Thyroid gland (tissue), 4 donors: ENCODE measurements around the gene NTMT2. TPM values are rescaled to one million over a fixed set of nuclear protein-coding genes. Genes with fewer than 3 reads are reported as not detected.

Source experiments
- DNase-seq, 2 donors: peaks; one replicate each; pipeline ENCODE4 v3.0.0-alpha.2; 2019
- H3K27ac ChIP-seq, 3 donors: fragments of 200-600 bp; sonication (generic); 1 replicate in 2 of 3; 2 replicates in 1 of 3; pipeline ENCODE4 v1.5.1; 2016 to 2019; ENCODE audit warnings: mild to moderate bottlenecking in 1 of 3, moderate library complexity in 1 of 3
- H3K27me3 ChIP-seq: fragments of 200-600 bp; sonication (generic); one replicate; pipeline ENCODE4 v1.5.1; 2019
- H3K36me3 ChIP-seq, 2 donors: fragments of 200-600 bp; sonication (generic); one replicate each; pipeline ENCODE4 v1.5.1; 2016 to 2019
- H3K4me1 ChIP-seq, 2 donors: fragments of 200-600 bp; sonication (generic); one replicate each; pipeline ENCODE4 v1.5.1; 2017 to 2019
- H3K4me3 ChIP-seq, 3 donors: fragments of 200-600 bp; sonication (generic); replicated peaks in 1 of 3; 1 replicate in 2 of 3; 2 replicates in 1 of 3; pipeline ENCODE4 v1.5.1; 2016; ENCODE audit warnings: mild to moderate bottlenecking in 1 of 3
- H3K9me3 ChIP-seq: fragments of 200-600 bp; sonication (generic); one replicate; pipeline ENCODE4 v1.5.1; 2017
- CTCF ChIP-seq, 6 experiments: fragments of 200-600 bp in 3 of 6; fragments of 450-650 bp in 3 of 6; sonication (generic) in 3 of 6; IDR thresholded peaks; one replicate each; pipeline ENCODE4 v1.5.1; 2016 to 2019; ENCODE audit warnings: antibody characterized with exemption in 6 of 6, mild to moderate bottlenecking in 2 of 6, inconsistent platforms in 1 of 6, moderate library complexity in 1 of 6
- POLR2A ChIP-seq, 2 donors: fragments of 450-650 bp; IDR thresholded peaks; one replicate each; pipeline ENCODE4 v1.6.1; 2017; ENCODE audit warnings: antibody characterized with exemption in 2 of 2, mild to moderate bottlenecking in 2 of 2, moderate library complexity in 1 of 2
- WGBS, 2 donors: methylation state at CpG; one replicate each; pipeline ENCODE4 v1.1.5; 2017; 5-methylcytosine and 5-hydroxymethylcytosine counted together
- intact Hi-C: fragments of 100-400 bp; cut with DNase I; formaldehyde crosslinking; loops from one replicate; pipeline ENCODE4 v1.15.1; 2023
- total RNA-seq, 4 donors: library from RNA; depleted of rRNA; stranded (reverse); fragments of >200 nt; gene quantifications; one replicate each; pipeline ENCODE4 v1.2.3, GENCODE V29; 2016

NTMT2 gene
- total RNA-seq, 4 donors from 2014 or later: not detected

- no peaks in the 10 kb centered on the region for H3K9me3 ChIP-seq
- no peak overlapping the region for H3K4me3 ChIP-seq
- H3K36me3 ChIP-seq: no peaks in the 10 kb centered on the region
- no peak for TF ChIP-seq CTCF (IDR thresholded peaks at IDR 0.05)
- no peak for TF ChIP-seq POLR2A (IDR thresholded peaks at IDR 0.05)
- H3K27me3 ChIP-seq: no peaks in the 10 kb centered on the region
- H3K27ac ChIP-seq: no peak overlapping the region
- no peaks in the 10 kb centered on the region for H3K4me1 ChIP-seq
- 91 to 95% methylated on average over 1 of the region's 1 CpG for WGBS, 2 donors
- DNase-seq: no peak
- intact Hi-C loops: no loop called here
These were observed 9.3 kb downstream of the NTMT2 start for GRCh38 chr1:170155055-170155454.

- DNase-seq: no peak
- Histone ChIP-seq H3K27me3 (no peaks in the 10 kb centered on the region), H3K4me3 (no peak overlapping the region), H3K36me3 (no peaks in the 10 kb centered on the region), H3K27ac (no peak overlapping the region), H3K4me1 (no peaks in the 10 kb centered on the region), H3K9me3 (no peaks in the 10 kb centered on the region)
- no peak for TF ChIP-seq POLR2A (IDR thresholded peaks at IDR 0.05)
- no peak for TF ChIP-seq CTCF (IDR thresholded peaks at IDR 0.05)
- intact Hi-C loops: no loop called here
- 78 to 84% methylated on average over 2 of the region's 2 CpGs for WGBS, 2 donors
These were observed 10.8 kb downstream of the NTMT2 start for GRCh38 chr1:170156594-170156993.

GRCh38 chr1:170157820-170158219 is 12.1 kb downstream of the NTMT2 start:
- H3K4me3 ChIP-seq: no peak overlapping the region
- 88 to 93% methylated on average over 2 of the region's 2 CpGs for WGBS, 2 donors
- no peaks in the 10 kb centered on the region for H3K4me1 ChIP-seq
- H3K27me3 ChIP-seq: no peaks in the 10 kb centered on the region
- intact Hi-C loops: no loop called here
- H3K27ac ChIP-seq: no peak overlapping the region
- H3K9me3 ChIP-seq: no peaks in the 10 kb centered on the region
- DNase-seq: no peak
- TF ChIP-seq CTCF (IDR thresholded peaks at IDR 0.05) (no peak), POLR2A (IDR thresholded peaks at IDR 0.05) (no peak)
- H3K36me3 ChIP-seq: no peaks in the 10 kb centered on the region

GRCh38 chr1:170162459-170163246 is 16.9 kb downstream of the NTMT2 start:
- 59 to 66% methylated on average over 8 of the region's 8 CpGs for WGBS, 2 donors
- Histone ChIP-seq H3K27ac (no peak overlapping the region), H3K27me3 (no peaks in the 10 kb centered on the region), H3K36me3 (no peaks in the 10 kb centered on the region), H3K9me3 (no peaks in the 10 kb centered on the region), H3K4me3 (no peak overlapping the region), H3K4me1 (no peaks in the 10 kb centered on the region)
- intact Hi-C loops: no loop called here
- TF ChIP-seq POLR2A (IDR thresholded peaks at IDR 0.05) (no peak), CTCF (IDR thresholded peaks at IDR 0.05) (no peak)
- no peak for DNase-seq

GRCh38 chr1:170164103-170164763 is 18.5 kb downstream of the NTMT2 start:
- WGBS, 2 donors: 84 to 92% methylated on average over 4 of the region's 4 CpGs
- Histone ChIP-seq H3K36me3 (no peaks in the 10 kb centered on the region), H3K9me3 (no peaks in the 10 kb centered on the region), H3K4me1 (no peaks in the 10 kb centered on the region), H3K27ac (no peak overlapping the region), H3K27me3 (no peaks in the 10 kb centered on the region), H3K4me3 (no peak overlapping the region)
- TF ChIP-seq POLR2A (IDR thresholded peaks at IDR 0.05) (no peak), CTCF (IDR thresholded peaks at IDR 0.05) (no peak)
- DNase-seq: no peak
- intact Hi-C loops: no loop called here
